NCI-H2081 treated with DMSO at 0.1 percent for 48 hours (cell line): Measurements from ENCODE around the gene SYNCRIP.
"Not testable (repeated sequence)": the region's sequence is repeated elsewhere in the genome, so short reads cannot be mapped to it uniquely, and the experiment has no call there.

Experiments used
- DNase-seq: peaks from one replicate; lab custom pipeline; 2025; lab: John Stamatoyannopoulos, UW

The SYNCRIP gene

DNA sequence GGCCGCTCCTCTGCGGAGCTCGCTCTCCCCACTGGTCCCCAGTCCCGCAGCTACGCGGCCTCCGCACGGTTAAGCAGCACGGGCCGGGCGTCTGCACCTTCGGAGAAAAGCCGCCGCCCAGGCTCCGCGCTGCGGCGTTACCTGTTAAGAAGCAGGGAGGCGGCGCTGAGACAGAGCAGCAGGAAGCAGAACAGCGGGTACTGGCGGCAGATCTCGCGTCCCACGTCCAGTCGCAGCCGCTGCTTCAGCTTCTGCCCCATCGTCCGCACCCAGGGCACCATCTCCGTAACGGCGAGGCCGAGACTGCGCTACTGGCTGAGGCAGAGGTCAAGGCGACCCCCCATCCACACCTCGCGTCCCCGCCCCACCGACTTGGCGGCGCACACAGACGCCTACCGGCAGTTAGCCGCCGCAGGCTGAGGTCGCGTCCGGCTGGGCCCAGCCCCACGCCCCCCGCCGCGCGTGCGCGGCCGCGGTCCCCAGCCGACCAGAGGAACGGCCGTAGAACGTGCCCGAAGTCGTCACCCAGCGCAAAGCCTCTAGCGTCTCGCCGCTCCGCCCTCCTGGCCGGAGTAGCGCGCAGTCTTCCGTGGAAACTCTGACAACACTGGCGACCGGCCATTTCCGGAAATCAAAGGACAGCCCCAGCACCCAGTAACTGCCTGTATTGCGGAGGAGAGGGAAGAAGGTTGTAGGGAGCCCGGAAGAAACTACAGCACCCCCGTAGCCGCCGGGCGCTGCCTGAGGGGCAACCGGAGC is 49.1 kb downstream of the SYNCRIP start, which contains the start of gene SNX14:
Gene SNX14, minus strand, starts transcription at position 421 of the 759 bp plus-strand sequence. Its CDS starts 140 bp downstream, at position 281.
- peak; percentile 16 for DNase-seq

DNA sequence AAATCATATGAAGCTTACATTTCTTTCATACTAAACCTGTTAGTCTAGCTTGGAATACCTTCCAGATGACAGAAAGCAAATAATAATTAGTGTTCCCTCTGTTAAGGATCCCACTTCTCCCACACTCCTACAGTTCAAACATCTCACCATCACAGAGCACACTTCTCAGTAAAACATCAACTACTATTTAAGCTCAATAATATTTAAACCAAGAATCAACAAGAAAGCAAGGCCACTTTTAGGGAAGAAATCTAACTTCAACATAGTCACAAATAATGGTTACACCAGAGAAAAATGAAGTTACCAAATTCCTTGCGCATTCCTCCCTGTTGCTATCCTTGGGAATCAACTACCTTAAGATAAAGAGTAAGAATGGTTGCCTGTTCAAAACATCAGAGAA is 50.7 kb downstream of the SYNCRIP start:
- DNase-seq: no peak

DNA sequence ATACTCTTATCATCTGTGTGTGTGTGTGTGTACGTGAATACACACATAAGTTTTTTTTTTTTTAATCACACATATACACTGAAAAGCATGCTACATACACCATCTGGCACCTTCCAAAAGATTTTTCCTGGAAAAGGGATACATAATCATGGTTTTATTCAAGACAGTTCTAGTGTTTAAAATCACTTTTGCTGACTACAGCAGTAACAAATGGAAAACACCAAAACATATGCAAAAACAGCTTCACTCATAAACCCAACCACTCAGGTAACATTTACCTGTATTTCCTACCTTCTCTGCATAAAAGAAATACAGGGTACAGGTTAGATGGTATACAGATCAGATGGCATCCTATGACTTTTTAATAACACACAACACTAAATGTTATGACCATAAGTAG is 51.5 kb downstream of the SYNCRIP start:
- DNase-seq: no peak

DNA sequence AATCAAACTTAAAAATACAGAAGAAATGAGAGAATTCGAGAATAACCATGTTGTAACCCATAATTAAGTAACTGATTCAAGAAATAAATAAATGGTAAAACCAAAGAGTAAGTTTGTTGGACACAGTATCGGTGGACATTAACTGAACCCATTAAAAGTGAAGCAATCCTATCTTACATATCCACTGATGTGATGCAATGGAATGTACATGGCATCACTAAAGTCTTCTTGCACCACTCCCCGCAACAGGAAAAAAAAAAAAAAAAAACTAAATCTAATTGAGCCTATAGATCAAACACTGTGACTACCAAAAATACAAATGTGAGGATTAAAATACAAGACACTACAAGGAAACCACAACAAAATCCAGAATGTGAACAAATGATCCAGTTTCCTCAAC is 56.9 kb downstream of the SYNCRIP start:
- no peak for DNase-seq

DNA sequence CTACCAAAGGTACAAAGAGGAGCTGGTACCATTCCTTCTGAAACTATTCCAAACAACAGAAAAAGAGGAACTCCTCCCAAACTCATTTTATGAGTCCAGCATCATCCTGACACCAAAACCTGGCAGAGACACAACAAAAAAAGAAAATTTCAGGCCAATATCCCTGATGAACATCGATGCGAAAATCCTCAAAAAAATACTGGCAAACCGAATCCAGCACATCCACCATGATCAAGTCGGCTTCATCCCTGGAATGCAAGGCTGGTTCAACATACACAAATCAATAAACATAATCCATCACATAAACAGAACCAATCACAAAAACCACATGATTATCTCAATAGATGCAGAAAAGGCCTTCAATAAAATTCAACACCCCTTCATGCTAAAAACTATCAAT is 59.9 kb downstream of the SYNCRIP start:
- DNase-seq: not testable (repeated sequence)

DNA sequence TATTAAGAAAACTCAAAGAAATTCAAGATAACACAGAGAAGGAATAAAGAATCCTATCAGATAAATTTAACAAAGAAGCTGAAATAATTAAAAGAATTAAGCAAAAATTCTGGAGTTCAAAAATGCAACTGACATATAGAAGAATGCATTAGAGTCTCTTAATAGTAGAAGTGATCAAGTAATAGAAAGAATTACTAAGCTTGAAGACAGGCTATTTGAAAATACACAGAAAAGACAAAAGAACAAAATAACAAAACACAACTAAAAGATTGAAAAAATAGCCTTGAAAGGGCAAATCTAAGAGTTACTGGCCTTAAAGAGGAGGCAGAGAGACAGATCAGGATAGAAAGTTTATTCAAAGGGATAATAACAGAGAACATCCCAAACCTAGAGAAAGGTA is 61.1 kb downstream of the SYNCRIP start:
- no peak for DNase-seq

DNA sequence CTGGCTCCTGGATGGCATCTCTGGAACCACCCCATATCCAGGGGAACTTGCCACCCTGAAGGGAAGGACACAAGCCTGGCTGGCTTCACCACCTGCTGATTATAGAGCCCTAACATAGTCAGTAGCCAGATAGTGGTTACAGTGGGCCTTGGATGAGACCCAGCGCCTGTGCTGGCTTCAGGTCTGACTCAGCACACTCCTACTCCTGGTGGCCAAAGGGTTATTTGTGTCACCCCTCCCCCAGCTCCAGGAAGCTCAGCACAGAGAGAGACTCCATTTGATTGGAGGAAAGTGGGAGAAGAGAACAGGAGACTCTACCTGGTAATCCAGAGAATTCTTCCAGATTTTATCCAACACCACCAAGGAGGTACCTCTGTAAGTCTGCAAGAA is 61.8 kb downstream of the SYNCRIP start:
- no peak for DNase-seq

DNA sequence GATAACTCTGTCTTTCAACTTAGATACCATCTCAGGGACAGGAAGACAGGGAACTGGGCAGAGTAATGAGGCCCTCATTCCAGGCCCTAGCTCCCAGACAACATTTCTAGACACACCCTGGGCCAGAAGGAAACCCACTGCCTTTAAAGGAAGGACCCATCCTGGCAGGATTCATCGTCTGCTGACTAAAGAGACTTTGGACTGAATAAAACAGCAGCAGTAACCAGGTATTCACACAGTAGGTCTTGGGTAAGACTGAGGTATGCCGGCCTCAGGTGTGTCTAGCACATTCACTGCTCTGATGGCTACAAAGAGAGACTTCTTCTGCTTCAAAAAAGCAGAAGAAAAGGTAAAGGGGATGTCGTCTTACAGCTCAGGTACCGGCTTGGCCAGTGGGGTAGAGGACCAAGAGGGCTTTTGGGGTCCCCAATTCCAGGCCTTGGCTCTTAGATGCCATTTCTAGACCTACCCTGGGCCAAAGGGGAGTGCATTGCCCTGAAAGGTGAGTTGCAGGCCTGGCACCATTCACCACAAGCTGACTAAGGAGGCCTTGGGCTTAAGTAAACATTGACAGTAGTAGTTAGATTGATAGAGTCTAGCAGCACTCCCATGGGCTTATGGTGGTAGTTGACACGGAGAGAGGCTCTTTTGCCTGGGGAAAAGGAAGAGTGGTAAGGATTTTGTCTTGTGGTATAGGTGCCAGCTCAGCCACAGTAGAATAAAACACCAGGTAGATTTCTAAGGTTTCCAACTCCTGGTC is 62.4 kb downstream of the SYNCRIP start:
- DNase-seq: no peak

DNA sequence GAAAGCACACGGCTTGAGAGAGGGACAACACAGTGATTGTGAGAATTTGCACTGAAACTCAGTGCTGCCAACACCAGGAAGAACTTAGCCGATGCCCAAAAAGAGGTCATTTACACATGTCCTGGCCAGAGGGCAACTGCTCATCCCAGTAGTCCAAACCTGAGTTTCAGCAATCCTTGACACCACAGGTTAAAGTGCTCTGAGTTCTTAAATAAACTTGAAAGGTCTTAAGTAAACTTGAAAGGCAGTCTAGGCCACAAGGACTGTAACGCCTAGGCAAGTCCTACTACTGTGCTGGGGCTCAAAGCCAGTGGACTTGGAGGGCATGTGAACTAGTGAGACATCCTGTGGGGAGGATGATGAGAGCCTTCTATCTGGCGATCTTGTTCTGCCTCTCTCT is 63.1 kb downstream of the SYNCRIP start:
- DNase-seq: no peak

DNA sequence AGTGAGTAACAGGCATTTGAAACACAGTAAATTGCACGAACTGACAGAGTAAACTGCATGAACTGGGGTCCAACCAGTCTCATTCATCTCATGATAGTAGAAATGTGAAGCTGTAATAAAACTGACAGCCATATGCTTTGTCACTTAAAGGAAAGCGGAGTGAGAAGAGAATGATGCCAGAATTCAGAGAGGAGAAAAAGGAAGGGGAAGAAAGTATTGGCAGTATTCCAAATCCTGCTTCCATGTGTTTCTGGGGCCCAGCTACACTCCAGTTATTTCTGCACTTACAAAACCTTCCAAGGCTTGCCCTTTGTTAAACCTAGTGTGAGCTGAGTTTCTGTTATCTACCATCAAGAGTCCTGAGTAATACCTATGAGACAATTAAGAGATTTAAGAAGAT is 66.2 kb downstream of the SYNCRIP start:
- DNase-seq: no peak

DNA sequence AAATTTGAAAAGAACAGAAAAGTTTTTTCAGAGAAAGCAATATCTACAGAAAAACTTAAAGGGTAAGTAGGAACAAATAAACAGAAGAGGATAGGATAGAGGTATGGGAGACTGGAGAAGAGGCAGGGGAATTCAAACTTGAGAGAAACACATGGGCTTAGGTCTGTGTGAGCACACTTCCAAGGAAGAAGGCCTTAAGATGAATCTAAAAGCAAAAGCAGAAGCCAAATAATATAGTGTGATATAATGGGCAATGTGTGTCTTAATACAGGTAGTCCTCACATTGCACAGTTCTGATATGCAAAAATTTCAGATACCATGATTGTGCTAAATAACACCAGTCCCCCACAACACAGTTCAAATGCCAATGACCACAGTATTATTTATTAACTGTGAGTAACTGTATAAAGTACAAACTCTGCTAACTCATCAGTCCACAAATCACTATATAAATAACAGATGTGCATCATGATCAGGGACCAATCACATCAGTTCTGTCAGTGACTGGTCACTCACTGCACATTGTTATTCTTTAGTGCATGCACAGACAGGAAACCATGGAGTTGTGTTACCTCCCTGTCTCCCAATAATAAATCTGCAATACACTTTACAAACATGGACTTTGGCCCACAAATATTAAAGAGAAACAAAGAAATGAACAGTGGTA is 67.6 kb downstream of the SYNCRIP start:
- DNase-seq: no peak

DNA sequence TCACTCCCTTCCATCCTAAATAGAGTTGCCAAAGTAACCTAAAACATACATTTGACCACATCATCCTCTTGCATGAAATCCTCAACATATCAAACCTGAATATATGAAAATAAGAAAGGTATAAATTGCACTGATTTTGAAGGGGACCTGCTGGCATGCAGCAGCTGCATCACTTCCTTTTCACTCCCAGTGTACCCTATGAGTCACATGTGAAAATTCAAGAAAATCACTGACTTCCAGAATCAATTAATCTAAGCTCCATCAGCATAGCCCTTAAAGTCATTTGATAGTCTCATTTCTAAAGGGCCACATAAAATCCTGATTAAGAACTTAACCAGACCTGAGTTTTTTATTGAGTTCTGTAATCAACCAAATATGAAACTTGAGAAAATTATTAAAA is 73.4 kb downstream of the SYNCRIP start:
- no peak for DNase-seq

DNA sequence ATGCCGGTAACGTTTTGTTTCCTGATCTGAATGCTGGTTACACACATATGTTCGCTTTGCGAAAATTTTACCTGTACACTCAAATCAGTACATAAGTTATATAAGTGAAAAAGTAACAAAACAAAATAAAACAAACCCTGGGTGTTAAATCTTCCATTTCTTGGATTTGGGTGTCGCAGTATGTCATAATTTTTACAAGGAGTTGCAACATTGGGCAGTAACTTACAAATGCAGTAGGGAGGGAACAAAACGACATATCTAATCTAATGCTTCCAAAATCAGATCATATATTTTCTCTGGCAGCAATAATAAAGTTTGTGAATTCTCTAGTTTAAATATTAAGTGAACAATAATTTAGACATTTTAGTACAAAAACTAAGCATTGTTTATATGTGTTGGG is 74.3 kb downstream of the SYNCRIP start:
- no peak for DNase-seq

DNA sequence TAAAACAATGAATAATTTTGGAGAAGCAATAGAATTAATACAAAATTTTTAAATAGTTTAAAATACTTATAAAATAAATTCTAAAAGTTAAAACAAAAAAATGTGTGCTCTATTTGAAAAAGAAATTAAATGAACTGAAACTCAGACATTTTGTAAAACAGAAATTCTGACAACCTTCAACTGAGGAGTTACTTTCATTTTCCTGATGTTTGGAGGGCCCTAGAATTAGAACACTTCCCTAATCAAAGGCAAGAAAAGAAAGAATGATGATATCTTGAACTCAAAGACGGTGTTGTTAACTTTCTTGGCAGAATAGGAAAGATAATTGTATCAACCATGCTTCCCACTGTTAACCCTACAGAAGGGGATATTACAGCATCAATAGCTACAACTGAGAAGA is 77.0 kb downstream of the SYNCRIP start:
- no peak for DNase-seq

DNA sequence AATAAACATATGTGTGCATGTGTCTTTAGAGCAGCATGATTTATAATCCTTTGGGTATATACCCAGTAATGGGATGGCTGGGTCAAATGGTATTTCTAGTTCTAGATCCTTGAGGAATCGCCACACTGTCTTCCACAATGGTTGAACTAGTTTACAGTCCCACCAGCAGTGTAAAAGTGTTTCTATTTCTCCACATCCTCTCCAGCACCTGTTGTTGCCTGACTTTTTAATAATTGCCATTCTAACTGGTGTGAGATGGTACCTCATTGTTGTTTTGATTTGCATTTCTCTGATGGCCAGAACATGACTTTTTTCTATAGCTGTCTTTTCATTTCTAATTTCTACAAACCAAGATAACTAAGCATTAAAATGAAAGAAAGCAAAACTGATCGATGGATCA is 78.5 kb downstream of the SYNCRIP start:
- DNase-seq: not testable (repeated sequence)
